ENCODE measurements around the gene SLC25A34. TPM values are rescaled to one million over a fixed set of nuclear protein-coding genes. Genes with fewer than 3 reads are reported as not detected.

The SLC25A34 gene
- total RNA-seq, 2 donors from 2014 or later = 1.8 to 3.5 TPM

DNA sequence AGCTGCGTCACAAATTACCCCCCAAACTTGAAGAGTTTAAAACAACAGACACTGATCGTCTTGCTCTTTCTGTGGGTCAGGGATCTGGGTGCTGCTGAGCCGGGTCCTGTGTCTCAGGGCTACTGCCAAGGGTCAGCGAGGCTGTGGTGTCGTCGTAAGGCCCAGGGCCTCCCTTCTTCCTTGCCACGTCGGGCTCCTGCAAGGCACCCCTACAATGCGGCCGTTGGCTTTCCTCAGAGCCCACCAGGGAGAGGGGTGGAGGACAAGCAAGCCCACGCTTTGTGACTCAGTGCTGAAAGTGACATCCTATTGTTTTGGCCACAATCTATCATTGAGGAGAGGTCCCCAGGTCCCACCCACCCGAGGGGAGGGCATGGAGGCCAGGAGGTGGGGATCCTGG is 14.9 kb downstream of the SLC25A34 start:
- no peak overlapping the region for H3K4me3 ChIP-seq (ENCODE audit: low read length)
- DNase-seq = peak; percentile 44
- 86 to 92% methylated on average over 6 to 12 of the region's 12 CpGs for WGBS, 2 experiments (ENCODE audit: insufficient coverage in 1 of 2, insufficient read length in 1 of 2)

DNA sequence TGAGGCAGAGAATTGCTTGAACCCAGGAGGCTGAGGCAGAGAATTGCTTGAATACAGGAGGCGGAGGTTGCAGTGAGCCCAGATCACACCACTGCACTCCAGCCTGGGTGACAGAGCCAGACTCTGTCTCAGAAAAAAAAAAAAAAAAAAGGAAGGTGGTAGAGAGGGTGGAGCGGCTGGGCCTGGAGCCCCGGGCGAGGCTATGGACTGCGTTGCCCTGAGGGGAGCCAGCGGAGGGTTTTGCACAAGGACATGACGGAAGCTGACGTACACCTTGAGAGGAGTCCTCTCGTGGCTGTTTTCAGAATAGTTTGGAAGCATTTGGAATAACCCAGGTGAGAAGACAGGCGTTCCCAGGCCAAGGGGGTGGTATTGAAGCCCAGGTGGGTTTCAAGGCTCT is 15.7 kb downstream of the SLC25A34 start:
- Histone ChIP-seq H3K4me1 (ENCODE audit: control insufficient read depth, insufficient read depth, low read length) (no peaks in the 10 kb centered on the region), H3K27ac (ENCODE audit: low read depth, low read length) (no peak overlapping the region), H3K9me3 (ENCODE audit: control insufficient read depth, low read length) (no peaks in the 10 kb centered on the region), H3K36me3 (ENCODE audit: control insufficient read depth, insufficient read depth, low read length) (no peaks in the 10 kb centered on the region), H3K9ac (ENCODE audit: extremely low read depth, low read length, poor library complexity, severe bottlenecking) (no peak overlapping the region), H3K4me3 (ENCODE audit: low read length) (no peak overlapping the region), H3K27me3 (ENCODE audit: control insufficient read depth, insufficient read depth, low read length, poor library complexity, severe bottlenecking) (no peaks in the 10 kb centered on the region)
- H3K27me3 Mint-ChIP-seq (ENCODE audit: insufficient read depth) = peaks cover 12% of the 10 kb centered on the region
- peaks cover 2% of the 10 kb centered on the region for H3K36me3 Mint-ChIP-seq (ENCODE audit: low read depth)
- 88 to 95% methylated on average over 4 to 10 of the region's 10 CpGs for WGBS, 2 experiments (ENCODE audit: insufficient coverage in 1 of 2, insufficient read length in 1 of 2)
- no peak for DNase-seq
- H3K4me1 Mint-ChIP-seq = peaks cover 7% of the 10 kb centered on the region
- H3K4me3 Mint-ChIP-seq = no peak overlapping the region
- TF ChIP-seq, protein P1, sequence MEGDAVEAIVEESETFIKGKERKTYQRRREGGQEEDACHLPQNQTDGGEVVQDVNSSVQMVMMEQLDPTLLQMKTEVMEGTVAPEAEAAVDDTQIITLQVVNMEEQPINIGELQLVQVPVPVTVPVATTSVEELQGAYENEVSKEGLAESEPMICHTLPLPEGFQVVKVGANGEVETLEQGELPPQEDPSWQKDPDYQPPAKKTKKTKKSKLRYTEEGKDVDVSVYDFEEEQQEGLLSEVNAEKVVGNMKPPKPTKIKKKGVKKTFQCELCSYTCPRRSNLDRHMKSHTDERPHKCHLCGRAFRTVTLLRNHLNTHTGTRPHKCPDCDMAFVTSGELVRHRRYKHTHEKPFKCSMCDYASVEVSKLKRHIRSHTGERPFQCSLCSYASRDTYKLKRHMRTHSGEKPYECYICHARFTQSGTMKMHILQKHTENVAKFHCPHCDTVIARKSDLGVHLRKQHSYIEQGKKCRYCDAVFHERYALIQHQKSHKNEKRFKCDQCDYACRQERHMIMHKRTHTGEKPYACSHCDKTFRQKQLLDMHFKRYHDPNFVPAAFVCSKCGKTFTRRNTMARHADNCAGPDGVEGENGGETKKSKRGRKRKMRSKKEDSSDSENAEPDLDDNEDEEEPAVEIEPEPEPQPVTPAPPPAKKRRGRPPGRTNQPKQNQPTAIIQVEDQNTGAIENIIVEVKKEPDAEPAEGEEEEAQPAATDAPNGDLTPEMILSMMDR (conservative IDR thresholded peaks at IDR 0.05) = no peak
- H3K27ac Mint-ChIP-seq = no peak overlapping the region
- peaks cover 1% of the 10 kb centered on the region for H3K9me3 Mint-ChIP-seq

More for the DNA sequence above, 14.9 kb downstream of the SLC25A34 start:
- Mint-ChIP-seq H3K9me3 (peaks cover 1% of the 10 kb centered on the region), H3K4me1 (peaks cover 1% of the 10 kb centered on the region), H3K27me3 (ENCODE audit: insufficient read depth) (peaks cover 4% of the 10 kb centered on the region), H3K4me3 (no peak overlapping the region), H3K27ac (no peak overlapping the region), H3K36me3 (ENCODE audit: low read depth) (peaks cover 2% of the 10 kb centered on the region)
- Histone ChIP-seq H3K9me3 (ENCODE audit: control insufficient read depth, low read length) (no peaks in the 10 kb centered on the region), H3K27ac (ENCODE audit: low read depth, low read length) (no peak overlapping the region), H3K4me1 (ENCODE audit: control insufficient read depth, insufficient read depth, low read length) (no peaks in the 10 kb centered on the region), H3K27me3 (ENCODE audit: control insufficient read depth, insufficient read depth, low read length, poor library complexity, severe bottlenecking) (no peaks in the 10 kb centered on the region), H3K36me3 (ENCODE audit: control insufficient read depth, insufficient read depth, low read length) (no peaks in the 10 kb centered on the region), H3K9ac (ENCODE audit: extremely low read depth, low read length, poor library complexity, severe bottlenecking) (no peak overlapping the region)
- TF ChIP-seq, protein P1 (conservative IDR thresholded peaks at IDR 0.05) = no peak

DNA sequence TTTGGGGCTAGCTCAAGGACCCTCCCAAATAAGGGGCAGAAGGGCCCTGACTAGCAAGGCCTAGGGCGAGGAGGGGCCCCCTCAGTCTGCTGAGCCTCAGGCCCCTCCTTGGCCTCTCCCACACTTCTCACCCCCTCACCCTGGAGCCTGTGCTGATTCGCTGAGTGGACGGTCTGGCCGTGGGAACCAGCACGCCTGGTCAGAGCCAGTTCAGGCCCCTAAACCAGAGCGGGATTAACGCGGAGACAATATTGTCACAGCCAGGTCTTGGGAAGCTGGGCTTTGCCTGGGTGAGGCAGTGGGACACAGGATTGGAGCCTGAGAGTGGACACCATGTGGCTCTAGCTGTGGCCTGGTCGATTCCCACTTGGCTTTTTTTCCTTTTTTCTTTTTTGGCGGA is 17.7 kb downstream of the SLC25A34 start:
- H3K36me3 Mint-ChIP-seq (ENCODE audit: low read depth) = peaks cover 2% of the 10 kb centered on the region
- no peak overlapping the region for H3K4me3 ChIP-seq (ENCODE audit: low read length)
- WGBS, 2 experiments (ENCODE audit: insufficient coverage in 1 of 2, insufficient read length in 1 of 2) = 86 to 94% methylated on average over 9 to 10 of the region's 10 CpGs
- DNase-seq = no peak
- TF ChIP-seq, protein P1 (conservative IDR thresholded peaks at IDR 0.05) = no peak
- H3K9me3 Mint-ChIP-seq = peaks cover 1% of the 10 kb centered on the region
- no peak overlapping the region for H3K27ac Mint-ChIP-seq
- H3K27me3 ChIP-seq (ENCODE audit: control insufficient read depth, insufficient read depth, low read length, poor library complexity, severe bottlenecking) = no peaks in the 10 kb centered on the region
- H3K36me3 ChIP-seq (ENCODE audit: control insufficient read depth, insufficient read depth, low read length) = no peaks in the 10 kb centered on the region
- peaks cover 7% of the 10 kb centered on the region for H3K4me1 ChIP-seq (ENCODE audit: control insufficient read depth, insufficient read depth, low read length)
- H3K9me3 ChIP-seq (ENCODE audit: control insufficient read depth, low read length) = no peaks in the 10 kb centered on the region
- no peak overlapping the region for H3K9ac ChIP-seq (ENCODE audit: extremely low read depth, low read length, poor library complexity, severe bottlenecking)
- H3K4me3 Mint-ChIP-seq = no peak overlapping the region
- H3K27ac ChIP-seq (ENCODE audit: low read depth, low read length) = no peak overlapping the region
- peaks cover 10% of the 10 kb centered on the region for H3K4me1 Mint-ChIP-seq
- H3K27me3 Mint-ChIP-seq (ENCODE audit: insufficient read depth) = peaks cover 18% of the 10 kb centered on the region
